ENCODE data around the gene DYRK1A.
A peak's percentile ranks its signal among the peaks of the same experiment; 100 is the strongest.

DYRK1A gene

DNA sequence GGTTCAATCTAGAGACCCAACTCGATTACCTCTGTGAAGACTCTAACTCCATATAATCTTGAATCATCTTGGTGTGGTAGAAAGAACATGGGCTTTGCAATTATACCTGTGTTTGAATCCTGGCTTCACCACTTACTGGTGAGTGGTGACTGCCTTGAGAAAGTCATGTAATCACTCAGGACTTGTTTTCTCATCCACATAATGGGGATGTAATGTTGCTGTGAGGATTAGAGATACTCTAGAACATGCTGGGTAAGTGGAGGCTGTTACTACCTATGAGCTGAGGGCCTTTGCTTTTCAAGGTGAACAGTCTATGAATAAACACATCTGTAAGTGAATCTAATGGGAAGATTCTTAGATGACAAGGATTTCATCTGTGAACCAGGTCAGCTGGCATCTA is 2.6 kb upstream of the DYRK1A start:
- Histone ChIP-seq H3K4me1 (peaks cover 3% of the 10 kb centered on the region), H3K9me3 (ENCODE audit: control insufficient read depth, low read length) (no peaks in the 10 kb centered on the region), H2AFZ (peak overlapping the region; percentile 72), H3K36me3 (ENCODE audit: control insufficient read depth, insufficient read depth, low read length) (no peaks in the 10 kb centered on the region), H3K27me3 (ENCODE audit: control insufficient read depth, insufficient read depth, low read length) (no peaks in the 10 kb centered on the region), H3K4me2 (ENCODE audit: low read length) (no peak overlapping the region), H3K27ac (peak overlapping the region; percentile 19), H3K79me2 (peaks cover 8% of the 10 kb centered on the region), H3K4me3 (ENCODE audit: low read depth, low read length) (no peak overlapping the region), H3K9ac (no peak overlapping the region)
- TF ChIP-seq, protein P1, sequence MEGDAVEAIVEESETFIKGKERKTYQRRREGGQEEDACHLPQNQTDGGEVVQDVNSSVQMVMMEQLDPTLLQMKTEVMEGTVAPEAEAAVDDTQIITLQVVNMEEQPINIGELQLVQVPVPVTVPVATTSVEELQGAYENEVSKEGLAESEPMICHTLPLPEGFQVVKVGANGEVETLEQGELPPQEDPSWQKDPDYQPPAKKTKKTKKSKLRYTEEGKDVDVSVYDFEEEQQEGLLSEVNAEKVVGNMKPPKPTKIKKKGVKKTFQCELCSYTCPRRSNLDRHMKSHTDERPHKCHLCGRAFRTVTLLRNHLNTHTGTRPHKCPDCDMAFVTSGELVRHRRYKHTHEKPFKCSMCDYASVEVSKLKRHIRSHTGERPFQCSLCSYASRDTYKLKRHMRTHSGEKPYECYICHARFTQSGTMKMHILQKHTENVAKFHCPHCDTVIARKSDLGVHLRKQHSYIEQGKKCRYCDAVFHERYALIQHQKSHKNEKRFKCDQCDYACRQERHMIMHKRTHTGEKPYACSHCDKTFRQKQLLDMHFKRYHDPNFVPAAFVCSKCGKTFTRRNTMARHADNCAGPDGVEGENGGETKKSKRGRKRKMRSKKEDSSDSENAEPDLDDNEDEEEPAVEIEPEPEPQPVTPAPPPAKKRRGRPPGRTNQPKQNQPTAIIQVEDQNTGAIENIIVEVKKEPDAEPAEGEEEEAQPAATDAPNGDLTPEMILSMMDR (IDR thresholded peaks at IDR 0.05): no peak

DNA sequence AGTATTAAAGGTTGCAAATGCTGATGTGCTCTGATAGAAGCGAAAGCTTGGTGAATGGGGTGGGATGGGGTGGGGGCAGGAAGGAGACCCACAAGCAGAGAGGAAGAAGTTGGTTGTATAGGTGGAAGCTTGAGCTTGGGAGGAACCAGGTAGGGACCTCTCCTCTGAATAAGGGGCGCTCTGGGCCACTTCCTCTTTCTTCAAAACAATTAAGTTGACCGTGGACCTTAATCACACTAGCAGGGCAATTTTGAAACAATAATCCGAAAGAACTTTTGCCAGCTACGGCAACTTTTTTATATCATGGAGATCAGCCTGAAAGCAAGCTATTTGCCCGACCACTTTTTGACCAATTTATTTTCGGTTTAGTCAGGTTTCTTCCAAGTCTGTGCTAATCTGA is 1.9 kb upstream of the DYRK1A start:
- no peak overlapping the region for H3K9ac ChIP-seq

DNA sequence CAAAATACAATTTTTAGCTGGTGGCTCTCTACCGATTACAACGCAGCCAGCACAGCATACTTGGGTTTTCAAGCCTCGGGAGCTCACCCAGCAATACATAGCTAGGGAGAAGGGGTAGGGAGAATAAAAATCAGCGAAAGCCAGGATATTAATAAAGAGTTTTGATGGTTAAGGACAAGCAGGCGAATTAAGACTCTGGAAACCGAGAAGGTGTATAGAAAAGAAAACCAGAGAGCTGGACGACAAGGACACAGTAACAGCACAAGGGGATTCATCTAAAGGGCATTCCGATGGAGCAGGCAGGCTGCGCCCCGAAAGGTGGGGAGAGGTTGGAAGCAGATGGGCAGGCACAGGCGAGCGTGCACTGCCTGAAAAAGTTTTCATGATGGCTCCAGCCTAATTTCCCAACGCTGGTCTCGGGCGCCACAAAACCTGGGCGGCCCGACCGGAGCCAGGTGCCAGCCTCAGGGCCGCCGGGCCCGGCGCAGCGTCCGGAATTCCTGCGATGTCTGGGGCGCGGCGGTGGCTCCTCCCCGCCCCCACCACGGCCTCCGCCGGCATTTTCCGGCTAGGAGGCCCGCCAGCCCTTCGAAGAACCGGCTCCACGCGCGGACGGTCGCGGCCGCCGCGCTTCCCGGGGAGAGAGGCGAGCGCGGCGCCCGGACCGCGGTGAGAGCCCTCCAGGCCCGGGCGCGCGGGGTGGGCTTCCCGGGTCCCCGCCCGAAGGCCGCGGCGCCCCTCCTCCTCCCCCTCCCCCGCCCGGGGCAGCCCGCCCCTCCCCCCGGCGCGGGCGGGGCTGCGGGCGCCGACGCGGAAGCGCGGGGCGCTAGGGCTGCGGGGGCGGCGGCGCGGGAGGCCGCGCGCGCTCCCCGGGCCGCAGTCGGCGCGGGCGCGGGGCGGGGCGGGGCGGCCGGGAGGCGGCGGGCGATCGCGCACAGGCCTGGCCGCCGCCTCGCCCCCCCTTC is 774 bp upstream of the DYRK1A start:
- H3K4me3 ChIP-seq (ENCODE audit: low read depth, low read length): peak overlapping the region; percentile 93
- peak overlapping the region; percentile 100 for H3K27ac ChIP-seq
- peaks cover 3% of the 10 kb centered on the region for H3K4me1 ChIP-seq
- H2AFZ ChIP-seq: peak overlapping the region; percentile 72
- peak overlapping the region; percentile 74 for H3K4me2 ChIP-seq (ENCODE audit: low read length)
- H3K9me3 ChIP-seq (ENCODE audit: control insufficient read depth, low read length): no peaks in the 10 kb centered on the region
- H3K36me3 ChIP-seq (ENCODE audit: control insufficient read depth, insufficient read depth, low read length): no peaks in the 10 kb centered on the region
- TF ChIP-seq, protein P1 (IDR thresholded peaks at IDR 0.05): no peak
- peaks cover 17% of the 10 kb centered on the region for H3K79me2 ChIP-seq
- no peaks in the 10 kb centered on the region for H3K27me3 ChIP-seq (ENCODE audit: control insufficient read depth, insufficient read depth, low read length)
- peak overlapping the region; percentile 69 for H3K9ac ChIP-seq

More for the DNA sequence above, 1.9 kb upstream of the DYRK1A start:
- Histone ChIP-seq H3K4me1 (peaks cover 3% of the 10 kb centered on the region), H3K27me3 (ENCODE audit: control insufficient read depth, insufficient read depth, low read length) (no peaks in the 10 kb centered on the region), H3K4me3 (ENCODE audit: low read depth, low read length) (peak overlapping the region; percentile 71), H3K4me2 (ENCODE audit: low read length) (peak overlapping the region; percentile 74), H3K79me2 (peaks cover 11% of the 10 kb centered on the region), H3K36me3 (ENCODE audit: control insufficient read depth, insufficient read depth, low read length) (no peaks in the 10 kb centered on the region), H3K9me3 (ENCODE audit: control insufficient read depth, low read length) (no peaks in the 10 kb centered on the region), H3K27ac (peak overlapping the region; percentile 94), H2AFZ (peak overlapping the region; percentile 72)
- TF ChIP-seq, protein P1 (IDR thresholded peaks at IDR 0.05): no peak

DNA sequence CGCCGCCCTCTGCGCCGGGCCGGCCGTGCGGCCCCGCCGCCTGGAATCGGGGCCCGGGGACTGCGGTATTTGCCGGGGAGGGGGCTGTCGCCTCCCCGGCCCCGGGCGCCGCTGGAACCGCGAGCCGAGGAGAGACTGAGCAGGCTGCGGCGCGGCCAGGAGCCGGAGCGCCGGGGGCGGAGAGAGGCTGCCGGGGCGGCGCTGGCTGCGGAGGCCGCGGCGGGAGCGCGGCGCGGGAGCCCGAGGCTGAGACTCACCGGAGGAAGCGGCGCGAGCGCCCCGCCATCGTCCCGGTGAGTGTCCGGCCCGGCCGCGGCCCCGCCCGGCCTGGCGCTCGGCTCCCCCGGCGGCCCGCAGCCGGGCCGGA is 746 bp downstream of the DYRK1A start:
- Histone ChIP-seq H3K27me3 (ENCODE audit: control insufficient read depth, insufficient read depth, low read length) (no peaks in the 10 kb centered on the region), H3K27ac (peak overlapping the region; percentile 100), H3K9me3 (ENCODE audit: control insufficient read depth, low read length) (no peaks in the 10 kb centered on the region), H3K4me2 (ENCODE audit: low read length) (no peak overlapping the region), H3K79me2 (peaks cover 30% of the 10 kb centered on the region), H3K4me3 (ENCODE audit: low read depth, low read length) (no peak overlapping the region), H2AFZ (no peak overlapping the region), H3K4me1 (peaks cover 3% of the 10 kb centered on the region), H3K9ac (no peak overlapping the region), H3K36me3 (ENCODE audit: control insufficient read depth, insufficient read depth, low read length) (no peaks in the 10 kb centered on the region)
- TF ChIP-seq, protein P1 (IDR thresholded peaks at IDR 0.05): no peak

All from parathyroid adenoma (tissue), 2 donors.